HCT116 (cell line): ENCODE data around the gene CARNS1. TPM values are rescaled to one million over a fixed set of nuclear protein-coding genes. Genes with fewer than 3 reads are reported as not detected.

Source experiments
- ATAC-seq: fragments of 200-7000 bp; cut with Tn5 transposase; 2 replicates; pipeline ENCODE4 v1.9.1; 2020; ENCODE audit warnings: mild to moderate bottlenecking, moderate library complexity
- BruUV-seq: library from RNA; stranded (reverse); fragments of 400-500 nt; replicated peaks from 2 replicates; lab custom pipeline; 2021; lab: Mats Ljungman, UMichigan
- CTCF ChIA-PET: fragments of 300-600 bp; sonication (Branson Sonifier 250); formaldehyde crosslinking; loops from one replicate; lab custom pipeline; 2021; ENCODE audit warnings: antibody characterized with exemption; lab: Charles Lee
- POLR2A ChIA-PET: fragments of 300-600, 350-600 bp; sonication (Branson Sonifier 250); formaldehyde crosslinking; loops from one replicate; lab custom pipeline; 2021; ENCODE audit warnings: antibody characterized with exemption; lab: Charles Lee
- RAD21 ChIA-PET, 2 experiments: fragments of 300-600 bp; sonication (Branson Sonifier 250); formaldehyde crosslinking; loops; one replicate each; lab custom pipeline; 2023; ENCODE audit warnings: low total read pairs in 2 of 2; ENCODE audit not compliant: uncharacterized antibody in 2 of 2, unreplicated experiment in 2 of 2, low non-redundant PET in 1 of 2; lab: Charles Lee
- DNase-seq: peaks from one replicate; pipeline ENCODE4 v3.0.0-alpha.2; 2010; ENCODE audit warnings: low read depth, low spot score
- H2AFZ ChIP-seq: fragments of 200-600 bp; shearing (Covaris generic), sonication (generic); 2 replicates; pipeline ENCODE4 v1.6.1; 2017; ENCODE audit warnings: low read depth, mixed run types, mixed read lengths, antibody characterized with exemption, low read length; ENCODE audit not compliant: poor library complexity, severe bottlenecking
- H3K27ac ChIP-seq: 2 replicates; pipeline ENCODE4 v1.5.1; 2012; ENCODE audit warnings: low read depth, low read length
- H3K27me3 ChIP-seq: fragments of 200-600 bp; sonication (generic); 2 replicates; pipeline ENCODE4 v1.6.1; 2016; ENCODE audit warnings: mixed run types, low read length, mixed read lengths; ENCODE audit not compliant: insufficient read depth
- H3K36me3 ChIP-seq, 2 experiments: fragments of 200-500 bp in 1 of 2; fragments of 200-600 bp in 1 of 2; sonication (Bioruptor generic) in 1 of 2; sonication (generic) in 1 of 2; 2 replicates each; pipeline versions ENCODE4 v1.5.1 to v1.6.1; 2014 to 2016; ENCODE audit warnings: low read length in 2 of 2, inconsistent platforms in 1 of 2, mixed read lengths in 1 of 2, mixed run types in 1 of 2; ENCODE audit not compliant: insufficient read depth in 2 of 2, control insufficient read depth in 1 of 2
- H3K4me1 ChIP-seq, 2 experiments: fragments of 200-600 bp in 1 of 2; sonication (generic) in 1 of 2; 2 replicates each; pipeline versions ENCODE4 v1.5.1 to v1.6.1; 2012 to 2017; ENCODE audit warnings: low read length in 2 of 2, inconsistent platforms in 1 of 2, mild to moderate bottlenecking in 1 of 2, mixed read lengths in 1 of 2, mixed run types in 1 of 2, moderate library complexity in 1 of 2; ENCODE audit not compliant: insufficient read depth in 2 of 2, control insufficient read depth in 1 of 2
- H3K4me2 ChIP-seq: fragments of 200-600 bp; sonication (generic); 2 replicates; pipeline ENCODE4 v1.6.1; 2017; ENCODE audit warnings: mixed run types, low read length, mixed read lengths
- H3K4me3 ChIP-seq, 2 experiments: fragments of 200-600 bp in 1 of 2; sonication (generic) in 1 of 2; replicated peaks in 1 of 2; 2 replicates each; pipeline ENCODE4 v1.5.1; 2011 to 2016; ENCODE audit warnings: low read length in 2 of 2, control low read depth in 1 of 2, low read depth in 1 of 2, mild to moderate bottlenecking in 1 of 2, mixed read lengths in 1 of 2, mixed run types in 1 of 2
- H3K79me2 ChIP-seq: fragments of 200-600 bp; sonication (generic); 2 replicates; pipeline ENCODE4 v1.6.1; 2017; ENCODE audit warnings: mild to moderate bottlenecking, mixed run types, low read length, moderate library complexity, mixed read lengths; ENCODE audit not compliant: insufficient read depth
- H3K9ac ChIP-seq: fragments of 200-600 bp; sonication (generic); 2 replicates; pipeline ENCODE4 v1.6.1; 2016; ENCODE audit warnings: low read length, mixed read lengths
- H3K9me2 ChIP-seq: fragments of 200-600 bp; sonication (generic), shearing (Covaris generic); 2 replicates; pipeline ENCODE4 v1.6.1; 2017; ENCODE audit warnings: mixed run types, mild to moderate bottlenecking, moderate library complexity; ENCODE audit not compliant: insufficient read depth
- H3K9me3 ChIP-seq, 2 experiments: fragments of 200-500 bp in 1 of 2; fragments of 200-600 bp in 1 of 2; sonication (Bioruptor generic) in 1 of 2; sonication (generic) in 1 of 2; 2 replicates each; pipeline ENCODE4 v1.6.1; 2014 to 2017; ENCODE audit warnings: low read length in 2 of 2, mixed read lengths in 2 of 2, inconsistent platforms in 1 of 2, low read depth in 1 of 2, mild to moderate bottlenecking in 1 of 2, mixed run types in 1 of 2, moderate library complexity in 1 of 2; ENCODE audit not compliant: control insufficient read depth in 1 of 2, insufficient read depth in 1 of 2
- H4K20me1 ChIP-seq: fragments of 200-600 bp; sonication (generic), shearing (Covaris generic); 2 replicates; pipeline ENCODE4 v1.6.1; 2017; ENCODE audit warnings: mixed run types, mild to moderate bottlenecking, moderate library complexity; ENCODE audit not compliant: insufficient read depth
- ATF3 ChIP-seq: IDR thresholded peaks from 2 replicates; pipeline ENCODE4 v1.6.1; 2012
- CBX3 ChIP-seq: IDR thresholded peaks from 2 replicates; pipeline ENCODE4 v1.6.1; 2012; ENCODE audit warnings: low read depth
- CEBPB ChIP-seq: IDR thresholded peaks from 2 replicates; pipeline ENCODE4 v1.6.1; 2012; ENCODE audit warnings: low read depth
- CTCF ChIP-seq, 3 experiments: fragments of 200-600 bp in 1 of 3; sonication (generic) in 1 of 3; IDR thresholded peaks in 2 of 3; conservative IDR thresholded peaks in 1 of 3; 2 replicates each; pipeline ENCODE4 v1.5.1; 2012 to 2017; ENCODE audit warnings: low read depth in 2 of 3, low read length in 2 of 3, antibody characterized with exemption in 1 of 3, borderline replicate concordance in 1 of 3, control low read depth in 1 of 3, mild to moderate bottlenecking in 1 of 3, mixed read lengths in 1 of 3, mixed run types in 1 of 3, moderate library complexity in 1 of 3; ENCODE audit not compliant: insufficient read depth in 1 of 3
- EGR1 ChIP-seq: IDR thresholded peaks from 2 replicates; pipeline ENCODE4 v1.6.1; 2012; ENCODE audit warnings: low read depth
- ELF1 ChIP-seq: IDR thresholded peaks from 2 replicates; pipeline ENCODE4 v1.6.1; 2012; ENCODE audit warnings: low read depth, borderline replicate concordance
- EZH2 ChIP-seq: fragments of 200-600 bp; sonication (generic); IDR thresholded peaks from 2 replicates; pipeline ENCODE4 v1.6.1; 2017; ENCODE audit warnings: antibody characterized with exemption, mixed run types
- EZH2phosphoT487 ChIP-seq: fragments of 200-600 bp; IDR thresholded peaks from 2 replicates; pipeline ENCODE4 v1.6.1; 2018; ENCODE audit warnings: antibody characterized with exemption, borderline replicate concordance
- FOSL1 ChIP-seq: IDR thresholded peaks from 2 replicates; pipeline ENCODE4 v1.6.1; 2012; ENCODE audit warnings: low read depth
- JUND ChIP-seq: IDR thresholded peaks from 2 replicates; pipeline ENCODE4 v1.6.1; 2012
- MAX ChIP-seq: IDR thresholded peaks from 2 replicates; pipeline ENCODE4 v1.6.1; 2012
- POLR2A ChIP-seq: IDR thresholded peaks from 2 replicates; pipeline ENCODE4 v1.7.0; 2011; ENCODE audit warnings: borderline replicate concordance; ENCODE audit not compliant: insufficient read depth, insufficient read length; ENCODE audit errors: extremely low read depth
- POLR2AphosphoS5 ChIP-seq: IDR thresholded peaks from 2 replicates; pipeline ENCODE4 v1.6.1; 2011; ENCODE audit warnings: mild to moderate bottlenecking, low read depth, low read length, moderate library complexity
- REST ChIP-seq: IDR thresholded peaks from 2 replicates; pipeline ENCODE4 v1.6.1; 2012; ENCODE audit warnings: low read depth
- SRF ChIP-seq: IDR thresholded peaks from 2 replicates; pipeline ENCODE4 v1.6.1; 2012; ENCODE audit warnings: low read depth
- YY1 ChIP-seq: IDR thresholded peaks from 2 replicates; pipeline ENCODE4 v1.6.1; 2011; ENCODE audit warnings: low read length, low read depth, moderate library complexity, mild to moderate bottlenecking; ENCODE audit not compliant: insufficient replicate concordance; ENCODE audit errors: extremely low read depth
- ZBTB33 ChIP-seq: IDR thresholded peaks from 2 replicates; pipeline ENCODE4 v1.6.1; 2011; ENCODE audit warnings: mild to moderate bottlenecking, low read length, moderate library complexity; ENCODE audit not compliant: insufficient replicate concordance; ENCODE audit errors: extremely low read depth
- ZFX ChIP-seq: fragments of 450-650 bp; IDR thresholded peaks from 2 replicates; pipeline ENCODE4 v1.6.1; 2017
- ZNF274 ChIP-seq: fragments of 200-500 bp; sonication (Bioruptor generic); IDR thresholded peaks from 2 replicates; pipeline ENCODE4 v1.6.1; 2014; ENCODE audit warnings: mild to moderate bottlenecking, low read depth, low read length, inconsistent platforms
- intact Hi-C: fragments of 100-400 bp; cut with micrococcal nuclease; formaldehyde crosslinking; loops from 2 replicates; pipeline ENCODE4 v1.10.0; 2022
- total RNA-seq: library from RNA; stranded (reverse); gene quantifications from one replicate; pipeline ENCODE4 v1.2.1, GENCODE V29; 2021; ENCODE audit not compliant: unreplicated experiment

The CARNS1 gene
- total RNA-seq, 1 experiment from 2014 or later = 1.0 TPM

GRCh38 chr11:67451658-67451976, 36.1 kb downstream of the CARNS1 start:
- Histone ChIP-seq H4K20me1 (no peaks in the 10 kb centered on the region), H2AFZ (no peak overlapping the region), H3K36me3 (no peaks in the 10 kb centered on the region), H3K27me3 (no peaks in the 10 kb centered on the region), H3K9me3 (no peaks in the 10 kb centered on the region), H3K9me2 (no peaks in the 10 kb centered on the region), H3K9ac (no peak overlapping the region), H3K4me2 (no peak overlapping the region), H3K27ac (no peak overlapping the region; the same call in 1 of the 2 replicates), H3K79me2 (no peaks in the 10 kb centered on the region), H3K4me3 (no peak overlapping the region), H3K4me1 (no peaks in the 10 kb centered on the region)
- no peak for TF ChIP-seq CTCF (IDR thresholded peaks at IDR 0.05 in 2 of 3, conservative IDR thresholded peaks at IDR 0.05 in 1 of 3; ENCODE audit: borderline replicate concordance in 1 of 3, insufficient read depth in 1 of 3, low read depth in 2 of 3, low read length in 2 of 3)
- TF ChIP-seq ELF1 = no peak
- TF ChIP-seq FOSL1 = no peak
- no peak for TF ChIP-seq ZNF274
- no peak for TF ChIP-seq CBX3
- no peak for TF ChIP-seq CEBPB
- no peak for TF ChIP-seq EZH2phosphoT487
- no peak for TF ChIP-seq ATF3
- no peak for TF ChIP-seq POLR2AphosphoS5
- no peak for TF ChIP-seq SRF
- TF ChIP-seq ZBTB33 = no peak
- TF ChIP-seq EZH2 = no peak
- TF ChIP-seq ZFX = no peak
- no peak for TF ChIP-seq REST
- no peak for TF ChIP-seq JUND
- no peak for TF ChIP-seq MAX
- no peak for TF ChIP-seq POLR2A
- no peak for TF ChIP-seq EGR1
- TF ChIP-seq YY1 = no peak
- peak; percentile 28; the same call in 1 of the 2 replicates for ATAC-seq
- intact Hi-C loops = no loop called here
- CTCF ChIA-PET = no interaction called here
- BruUV-seq = no TSS peak
- POLR2A ChIA-PET = no interaction called here
- RAD21 ChIA-PET = no interaction called here
- no peak for DNase-seq
